ENCODE measurements around the gene MED27.
"Not testable (repeated sequence)": the region's sequence is repeated elsewhere in the genome, so short reads cannot be mapped to it uniquely, and the experiment has no call there.

Gene MED27

DNA sequence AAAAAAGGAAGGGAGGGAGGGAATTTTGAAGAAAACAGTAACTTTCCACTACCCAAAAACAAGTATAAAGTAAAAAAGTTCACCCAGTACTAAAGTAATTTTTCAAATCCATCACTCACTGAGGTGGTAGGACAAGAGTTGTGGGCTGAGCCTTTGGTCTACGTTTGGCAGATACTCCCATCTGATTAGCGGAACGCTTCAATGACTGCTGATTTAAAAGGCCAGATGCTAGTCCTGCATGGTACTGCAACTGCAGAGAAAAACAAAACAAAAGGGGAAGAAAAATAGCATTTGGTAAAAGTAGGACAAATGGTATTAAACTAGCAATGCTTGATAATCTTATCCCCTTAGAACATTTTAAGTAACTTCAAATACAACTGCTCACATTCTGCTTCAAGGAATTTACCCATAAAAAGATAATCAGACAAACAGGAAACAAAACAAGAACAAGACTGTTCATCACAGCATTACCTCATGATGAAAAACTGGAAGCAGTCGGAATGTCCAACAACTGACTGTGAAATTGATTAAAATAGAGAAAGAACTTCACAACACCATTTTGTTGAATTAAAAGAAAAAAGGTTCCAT lies 65.4 kb downstream of the MED27 start:
- no peak for DNase-seq

GRCh38 chr9:132012704-132013357 lies 66.8 kb downstream of the MED27 start:
- no peak for DNase-seq

DNA sequence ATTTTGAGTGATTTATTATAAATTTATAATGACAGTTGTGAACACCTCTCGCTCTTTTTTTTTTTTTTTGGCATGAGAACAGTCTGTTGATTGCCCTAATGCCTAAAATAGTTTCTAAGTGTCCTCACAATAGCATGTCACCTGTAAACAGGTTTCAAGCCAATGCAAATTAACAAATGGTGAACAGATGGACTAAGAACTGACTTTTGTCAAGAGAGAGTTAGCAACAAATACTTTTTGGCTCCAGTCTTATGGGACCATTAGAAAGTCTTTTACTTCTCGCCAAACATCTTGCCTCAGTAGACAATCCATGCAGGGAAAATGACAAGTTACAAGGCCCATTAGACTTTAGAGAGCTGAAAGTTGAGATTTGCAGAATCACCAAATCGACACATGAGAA lies 67.8 kb downstream of the MED27 start:
- no peak for DNase-seq

GRCh38 chr9:132011309-132011708 lies 68.4 kb downstream of the MED27 start:
- no peak for DNase-seq

DNA sequence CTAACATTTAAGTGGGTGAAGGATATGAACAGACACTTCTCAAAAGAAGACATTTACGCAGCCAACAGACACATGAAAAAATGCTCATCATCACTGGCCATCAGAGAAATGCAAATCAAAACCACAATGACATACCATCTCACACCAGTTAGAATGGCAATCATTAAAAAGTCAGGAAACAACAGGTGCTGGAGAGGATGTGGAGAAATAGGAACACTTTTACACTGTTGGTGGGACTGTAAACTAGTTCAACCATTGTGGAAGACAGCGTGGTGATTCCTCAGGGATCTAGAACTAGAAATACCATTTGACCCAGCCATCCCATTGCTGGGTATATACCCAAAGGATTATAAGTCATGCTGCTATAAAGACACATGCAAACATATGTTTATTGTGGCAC lies 69.5 kb downstream of the MED27 start:
- not testable (repeated sequence) for DNase-seq

- DNase-seq = no peak
These were observed 70.5 kb downstream of the MED27 start for GRCh38 chr9:132008855-132009812.

DNA sequence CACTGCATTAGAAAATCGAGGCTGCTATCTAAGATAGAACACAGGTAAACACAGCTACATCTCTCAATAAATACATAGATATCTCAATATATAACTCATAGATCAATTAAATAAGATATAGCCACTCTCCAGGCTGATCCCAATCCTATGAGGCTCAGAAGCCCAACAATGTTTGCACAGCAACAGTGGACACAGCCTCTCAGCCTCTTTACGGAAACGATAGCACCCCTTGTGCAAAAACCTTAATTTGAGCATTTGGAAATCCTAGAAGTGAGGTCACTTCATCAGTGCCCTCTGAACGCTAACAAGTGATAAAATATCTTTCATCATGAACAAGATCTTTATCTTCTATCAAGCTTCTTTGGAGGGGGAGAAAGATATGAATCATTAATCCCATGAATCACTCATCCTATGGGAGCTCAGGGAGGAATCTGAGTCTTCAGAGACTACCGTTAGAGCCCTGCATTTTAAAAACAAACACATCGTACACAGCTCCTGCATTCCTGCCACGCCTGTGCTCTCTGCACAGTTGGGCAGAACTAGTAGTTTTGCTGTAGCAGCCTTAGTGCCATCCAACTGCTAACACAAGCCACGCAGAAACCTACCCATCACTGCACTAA lies 71.4 kb downstream of the MED27 start:
- no peak for DNase-seq

DNA sequence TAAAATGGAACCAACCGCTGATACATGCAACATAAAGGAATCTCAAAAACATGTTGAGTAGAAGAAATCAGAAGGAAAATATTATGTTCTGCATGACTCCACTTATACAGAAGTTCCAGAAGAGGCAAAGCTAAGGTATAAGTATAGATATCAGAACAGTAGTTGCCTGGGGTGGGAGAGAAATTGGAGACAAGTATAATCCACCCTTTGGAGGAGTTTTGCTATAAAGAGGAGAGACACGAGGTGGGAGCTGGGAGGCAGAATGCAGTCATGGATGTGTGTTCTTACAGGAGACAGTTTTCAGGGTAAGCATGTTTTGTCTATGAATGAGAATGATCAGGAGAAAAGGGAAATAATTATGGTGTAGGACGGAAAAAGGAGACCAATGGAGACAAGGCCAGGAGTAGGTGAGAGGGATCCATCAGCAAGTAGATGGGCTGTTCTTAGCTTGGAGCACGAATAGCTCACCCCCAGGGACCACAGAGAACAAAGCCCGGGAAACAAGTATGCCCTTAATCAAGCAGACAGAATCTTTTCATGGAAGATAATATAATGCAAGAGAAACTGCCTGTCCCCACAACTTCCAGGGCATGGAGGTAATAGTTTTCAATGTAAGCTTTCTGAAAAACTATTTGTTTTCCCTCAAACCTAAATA lies 72.2 kb downstream of the MED27 start:
- no peak for DNase-seq

DNA sequence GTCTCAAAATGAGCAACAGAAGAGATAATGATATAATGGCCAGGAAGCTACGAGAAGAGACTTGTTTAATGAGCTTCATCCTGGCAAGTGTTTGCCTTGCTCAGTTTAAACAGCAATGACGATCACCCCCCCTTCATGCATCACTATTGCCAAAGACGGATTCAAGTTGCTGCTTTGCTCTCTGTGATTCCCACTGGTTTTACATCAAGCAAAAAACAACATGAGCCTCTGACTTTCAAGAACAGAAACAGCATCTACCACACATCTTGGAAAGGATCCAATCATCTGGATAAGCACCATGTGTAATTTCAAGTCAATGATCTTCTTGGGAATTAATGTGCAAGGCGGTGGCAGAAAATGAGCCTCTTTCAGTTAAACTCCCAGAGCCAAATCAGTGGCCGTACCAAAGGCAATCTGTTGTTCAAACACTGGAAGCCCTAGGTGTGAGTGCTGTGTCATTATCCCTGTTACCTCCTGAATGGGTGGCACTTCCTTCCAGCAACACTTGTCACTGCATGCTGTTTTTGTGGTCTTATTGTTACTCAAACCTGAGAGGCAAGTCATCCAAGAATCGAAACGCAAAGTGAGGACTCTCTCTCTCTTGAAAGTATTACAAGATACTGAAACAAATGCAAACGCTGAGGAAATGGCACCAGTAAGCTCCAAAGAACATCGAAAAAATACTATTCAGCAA lies 72.8 kb downstream of the MED27 start:
- peak; percentile 53 for DNase-seq

GRCh38 chr9:132005899-132006298 lies 73.8 kb downstream of the MED27 start:
- no peak for DNase-seq

- no peak for DNase-seq
These were observed 75.3 kb downstream of the MED27 start for GRCh38 chr9:132004323-132004722.

DNA sequence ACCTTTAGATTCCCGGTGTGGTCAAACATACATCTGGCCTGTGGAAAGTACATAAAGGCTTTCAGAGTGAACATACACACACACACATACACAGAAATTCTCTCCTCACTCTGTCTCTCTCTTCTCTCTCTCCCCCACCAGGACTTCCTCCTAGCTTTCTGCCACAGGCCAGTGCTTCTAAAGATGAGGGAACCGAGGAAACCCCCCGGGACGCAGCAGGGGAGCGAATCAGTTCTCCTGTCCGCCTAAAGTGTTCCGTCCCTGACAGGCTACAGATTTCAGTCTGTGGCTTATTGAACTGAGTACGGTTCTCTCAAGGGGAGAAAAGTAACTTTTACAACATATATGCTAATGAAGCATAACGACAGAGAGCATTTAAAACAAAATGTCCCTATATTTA lies 75.8 kb downstream of the MED27 start:
- DNase-seq = no peak

- no peak for DNase-seq
These were observed 76.4 kb downstream of the MED27 start for GRCh38 chr9:132003319-132003704.

GRCh38 chr9:132002643-132003318 lies 76.9 kb downstream of the MED27 start:
- DNase-seq = no peak

DNA sequence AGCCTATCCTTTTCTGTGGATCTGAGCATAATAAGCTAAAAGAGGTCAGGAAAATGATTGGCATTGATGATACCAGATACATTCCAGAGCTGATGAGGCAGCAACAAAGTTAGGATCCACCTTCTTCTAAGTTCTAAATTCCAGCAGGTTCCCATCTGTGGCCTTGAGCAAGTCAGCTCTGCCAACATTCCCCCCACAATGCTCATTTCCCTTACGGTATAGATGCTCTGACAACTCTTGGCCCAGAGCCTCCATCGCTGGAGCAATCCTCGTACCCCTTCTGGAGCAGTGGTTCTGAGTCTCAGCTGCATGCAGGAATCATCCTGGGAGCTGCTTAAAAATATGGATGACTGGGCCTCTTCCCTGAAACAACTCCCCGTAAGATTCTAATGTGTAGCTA lies 78.1 kb downstream of the MED27 start:
- DNase-seq = no peak

- DNase-seq = no peak
These were observed 79.0 kb downstream of the MED27 start for GRCh38 chr9:132000659-132001058.

GRCh38 chr9:131999692-132000551 lies 79.7 kb downstream of the MED27 start:
- no peak for DNase-seq

DNA sequence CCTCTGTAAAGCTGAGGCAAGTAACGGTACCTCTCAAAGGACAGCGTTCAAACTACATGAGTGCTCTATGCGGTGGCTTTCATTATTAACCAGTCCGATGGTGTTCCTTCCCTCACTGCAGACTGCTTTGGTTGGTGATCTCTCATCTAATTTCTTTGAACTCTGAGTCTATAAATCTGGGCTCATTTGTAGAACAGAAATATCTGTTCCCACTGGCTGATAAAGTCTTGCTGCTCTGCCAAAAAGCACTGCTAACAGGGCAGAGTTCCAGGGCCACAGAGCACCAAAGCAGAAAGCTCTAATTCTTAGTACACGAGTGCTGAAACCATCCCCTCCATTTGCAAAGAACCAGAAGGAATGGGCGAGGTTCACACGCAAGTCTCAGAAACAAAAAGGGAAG lies 81.9 kb downstream of the MED27 start:
- DNase-seq = no peak

GRCh38 chr9:131997076-131997475 lies 82.6 kb downstream of the MED27 start:
- DNase-seq = no peak

- no peak for DNase-seq
These were observed 84.3 kb downstream of the MED27 start for GRCh38 chr9:131995382-131995781.

All from NCI-H2227 treated with DMSO at 0.1 percent for 48 hours (cell line).